Epithelial cell of esophagus (primary cell): ENCODE results near the gene SUFU.
A peak's percentile ranks its signal among the peaks of the same experiment; 100 is the strongest.

Experiments used
- DNase-seq: peaks from one replicate; pipeline ENCODE4 v3.0.0; 2010; ENCODE audit warnings: low read depth
- H3K4me3 ChIP-seq: 2 replicates; pipeline ENCODE4 v1.5.1; 2011; ENCODE audit warnings: mild to moderate bottlenecking, low read length, control low read depth
- CTCF ChIP-seq: IDR thresholded peaks from 2 replicates; pipeline ENCODE4 v1.5.1; 2011; ENCODE audit warnings: low read depth, mild to moderate bottlenecking, low read length, control low read depth, inconsistent platforms; ENCODE audit not compliant: insufficient read depth; ENCODE audit errors: missing control alignments

Gene SUFU

GRCh38 chr10:102600816-102601215 lies 97.0 kb downstream of the SUFU start:
- no peak for TF ChIP-seq CTCF
- H3K4me3 ChIP-seq: no peak overlapping the region
- no peak for DNase-seq

DNA sequence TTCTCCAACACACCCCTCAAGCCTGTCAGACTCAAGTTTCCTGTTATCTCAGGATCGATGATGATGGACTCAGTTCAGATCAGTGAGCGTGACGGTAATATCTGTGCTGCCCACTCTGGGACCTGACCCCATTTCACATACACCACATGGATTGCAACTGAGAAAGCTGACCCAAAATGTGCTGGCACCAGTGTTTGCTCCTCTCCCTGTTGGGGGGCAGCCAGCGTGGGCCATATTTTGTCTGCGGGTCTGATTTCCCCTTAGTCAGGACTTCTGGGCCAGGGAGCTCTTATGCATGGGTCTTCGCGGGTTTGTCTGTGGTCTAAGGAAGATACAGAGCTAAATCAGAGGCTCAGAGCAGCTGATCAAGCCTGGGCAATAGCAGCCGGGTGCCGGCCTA lies 97.9 kb downstream of the SUFU start:
- DNase-seq: no peak
- H3K4me3 ChIP-seq: no peak overlapping the region
- TF ChIP-seq CTCF: no peak

GRCh38 chr10:102602272-102603045 lies 98.7 kb downstream of the SUFU start:
- H3K4me3 ChIP-seq: no peak overlapping the region
- DNase-seq: no peak
- TF ChIP-seq CTCF: no peak

DNA sequence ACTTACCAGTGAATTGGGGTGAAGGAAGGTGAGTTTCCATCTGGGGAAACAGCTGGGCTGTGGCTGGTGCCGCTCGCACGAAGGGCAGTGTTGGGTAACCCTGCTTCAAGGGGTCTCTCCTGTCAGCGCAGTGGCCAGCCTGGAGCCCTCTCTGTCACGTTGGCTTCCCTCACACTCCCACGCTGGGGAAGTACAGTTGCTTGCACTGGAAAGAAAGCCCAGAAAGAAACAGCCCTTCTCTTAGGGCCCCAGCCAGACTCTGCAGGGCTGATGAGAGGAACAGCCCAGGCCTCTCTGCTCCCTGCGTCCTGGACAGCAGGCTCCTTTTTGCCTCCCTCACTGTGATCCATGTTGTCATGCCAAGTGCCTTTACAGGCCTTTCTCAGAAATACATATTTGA lies 100.2 kb downstream of the SUFU start:
- H3K4me3 ChIP-seq: no peak overlapping the region
- DNase-seq: no peak

GRCh38 chr10:102604439-102604841 lies 100.7 kb downstream of the SUFU start:
- no peak overlapping the region for H3K4me3 ChIP-seq

More for the DNA sequence above, 100.2 kb downstream of the SUFU start:
- TF ChIP-seq CTCF: no peak

DNA sequence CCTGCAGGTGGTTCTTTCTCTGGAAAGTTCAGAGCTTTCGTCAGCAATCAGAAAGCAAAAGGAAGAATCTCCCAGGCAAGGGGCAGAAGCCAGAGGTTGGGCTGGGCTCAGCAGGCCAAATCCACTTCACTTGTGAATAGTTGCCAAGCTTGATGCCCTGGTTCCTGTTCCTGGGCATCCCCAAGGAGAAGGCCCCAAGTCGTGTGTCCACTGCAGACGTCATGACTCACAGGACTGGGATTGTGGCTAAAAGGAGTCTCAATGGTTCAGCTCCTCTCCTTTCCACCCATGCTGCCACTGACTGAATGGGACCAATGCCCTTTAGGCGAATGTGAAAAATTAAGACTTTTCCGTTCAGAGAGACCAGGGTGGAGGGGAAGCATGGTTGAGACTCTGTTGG lies 101.9 kb downstream of the SUFU start:
- TF ChIP-seq CTCF: no peak
- DNase-seq: peak; percentile 30

More at GRCh38 chr10:102604439-102604841, 100.7 kb downstream of the SUFU start:
- peak; percentile 90 for DNase-seq
- TF ChIP-seq CTCF: no peak

DNA sequence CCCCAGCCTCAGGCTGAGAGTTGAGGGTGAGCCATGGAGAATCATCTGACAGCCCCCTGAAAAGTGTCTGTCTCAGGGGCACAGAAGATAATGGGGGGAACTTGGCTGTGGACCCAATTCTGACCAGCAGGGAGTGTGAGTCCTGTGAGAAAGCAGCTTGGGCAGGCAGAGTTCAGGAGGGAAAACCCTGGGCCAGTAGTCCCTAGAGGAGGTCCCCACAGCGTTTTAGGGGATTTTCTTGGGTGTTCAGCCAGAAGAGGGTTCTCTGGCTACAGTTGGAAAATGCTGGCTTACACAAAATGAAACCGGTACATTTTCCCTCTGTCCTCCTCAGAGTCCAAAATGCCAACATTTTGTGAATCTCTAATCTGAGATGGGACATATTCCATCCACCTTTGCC lies 104.7 kb downstream of the SUFU start:
- DNase-seq: no peak
- no peak overlapping the region for H3K4me3 ChIP-seq
- TF ChIP-seq CTCF: no peak

More for the DNA sequence above, 101.9 kb downstream of the SUFU start:
- H3K4me3 ChIP-seq: no peak overlapping the region
